ENCODE data around the gene MDC1.

GRCh38 chr6:30688569-30688968, 28.5 kb downstream of the MDC1 start:
- no peak for TF ChIP-seq RAD21 (IDR thresholded peaks at IDR 0.05; ENCODE audit: low read length)
- TF ChIP-seq TAF1 (IDR thresholded peaks at IDR 0.05; ENCODE audit: borderline replicate concordance, low read depth, low read length), result no peak
- TF ChIP-seq CTCF (IDR thresholded peaks at IDR 0.05), result no peak
- no peak for TF ChIP-seq POLR2AphosphoS5 (IDR thresholded peaks at IDR 0.05; ENCODE audit: low read depth, low read length)
- no peak for TF ChIP-seq USF2 (IDR thresholded peaks at IDR 0.05; ENCODE audit: borderline replicate concordance, low read depth, low read length)
- TF ChIP-seq GABPA (IDR thresholded peaks at IDR 0.05; ENCODE audit: low read depth), result no peak
- TF ChIP-seq PBX3 (IDR thresholded peaks at IDR 0.05), result no peak
- TF ChIP-seq TEAD4 (IDR thresholded peaks at IDR 0.05; ENCODE audit: borderline replicate concordance, insufficient read depth), result no peak
- no peak for TF ChIP-seq TCF12 (IDR thresholded peaks at IDR 0.05)
- TF ChIP-seq YY1 (IDR thresholded peaks at IDR 0.05; ENCODE audit: low read depth), result no peak
- no peak for TF ChIP-seq SIN3A (IDR thresholded peaks at IDR 0.05; ENCODE audit: borderline replicate concordance, low read depth, low read length)
- no peak for TF ChIP-seq FOXM1 (IDR thresholded peaks at IDR 0.05; ENCODE audit: low read depth)

Measured in SK-N-SH (cell line).